Breast epithelium (tissue), 4 donors: ENCODE results near the gene ASAP2. TPM values are rescaled to one million over a fixed set of nuclear protein-coding genes. Genes with fewer than 3 reads are reported as not detected.

Experiments
- DNase-seq, 2 donors: peaks; one replicate each; pipeline ENCODE4 v3.0.0-alpha.2; 2019; ENCODE audit warnings: low spot score in 2 of 2
- H3K27ac ChIP-seq, 2 donors: fragments of 200-600 bp; sonication (generic) in 1 of 2; one replicate each; pipeline ENCODE4 v1.5.1; 2016 to 2019; ENCODE audit warnings: mild to moderate bottlenecking in 1 of 2
- H3K27me3 ChIP-seq, 2 donors: fragments of 200-600 bp; sonication (generic) in 1 of 2; one replicate each; pipeline versions ENCODE4 v1.5.1 to v1.6.0; 2017 to 2019; ENCODE audit warnings: control low read depth in 1 of 2, mild to moderate bottlenecking in 1 of 2
- H3K36me3 ChIP-seq: fragments of 200-600 bp; one replicate; pipeline ENCODE4 v1.5.1; 2019
- H3K4me1 ChIP-seq, 2 donors: fragments of 200-600 bp; sonication (generic); one replicate each; pipeline ENCODE4 v1.5.1; 2016 to 2019; ENCODE audit warnings: control low read depth in 1 of 2
- H3K4me3 ChIP-seq, 3 donors: fragments of 200-600 bp; sonication (generic); 1 replicate in 2 of 3; 2 replicates in 1 of 3; pipeline ENCODE4 v1.5.1; 2016 to 2019; ENCODE audit warnings: mild to moderate bottlenecking in 3 of 3, moderate library complexity in 2 of 3
- H3K9me3 ChIP-seq, 2 donors: fragments of 200-600 bp; sonication (generic) in 1 of 2; one replicate each; pipeline ENCODE4 v1.5.1; 2016 to 2019; ENCODE audit warnings: control low read depth in 1 of 2
- POLR2A ChIP-seq: fragments of 450-650 bp; IDR thresholded peaks from one replicate; pipeline ENCODE4 v1.6.1; 2016; ENCODE audit warnings: antibody characterized with exemption, mild to moderate bottlenecking, moderate library complexity
- POLR2AphosphoS5 ChIP-seq, 3 donors: sonication (generic); formaldehyde crosslinking; IDR thresholded peaks; one replicate each; pipeline ENCODE4 v1.6.1; 2017; ENCODE audit warnings: antibody characterized with exemption in 3 of 3
- intact Hi-C: fragments of 100-400 bp; cut with DNase I; formaldehyde crosslinking; loops from one replicate; pipeline ENCODE4 v1.15.1; 2023; ENCODE audit warnings: low total_unique reads
- total RNA-seq, 3 donors: library from RNA; depleted of rRNA; stranded (reverse); fragments of >200 nt; gene quantifications; one replicate each; pipeline ENCODE4 v1.1.0, GENCODE V29; 2016
- TF ChIP-seq, protein P1 (sequence below), 3 donors: fragments of 450-650 bp; IDR thresholded peaks; one replicate each; pipeline ENCODE4 v1.5.1; 2016 to 2017; ENCODE audit warnings: antibody characterized with exemption in 3 of 3, mild to moderate bottlenecking in 3 of 3, moderate library complexity in 3 of 3

ASAP2 gene
- total RNA-seq, 3 donors from 2014 or later = 14.5 to 24.2 (median 21.0) TPM

DNA sequence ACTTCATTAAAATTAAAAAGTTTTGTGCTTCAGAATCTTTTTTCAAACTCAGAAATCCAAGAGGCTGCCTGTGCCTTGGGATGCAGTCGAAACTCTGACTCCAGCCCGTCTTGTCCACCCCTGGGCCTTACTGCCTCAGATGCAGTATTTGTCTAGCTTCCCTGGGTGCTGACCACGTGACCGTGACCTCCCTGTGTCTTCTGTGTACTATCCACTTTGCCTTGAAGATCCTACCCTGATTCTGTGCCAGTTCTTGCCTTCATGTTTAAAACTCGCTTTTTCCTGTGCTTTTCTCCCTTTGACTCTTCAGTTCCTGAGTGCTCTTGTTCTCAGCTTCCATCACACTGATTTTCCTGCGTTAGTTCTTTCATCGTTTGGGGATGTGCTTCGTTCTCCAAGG, 136.0 kb downstream of the ASAP2 start:
- intact Hi-C loops = loop anchor here (10.0 kb wide), 1 partner anchor 198 kb away; no protein-coding TSS in a partner anchor
- Histone ChIP-seq H3K27ac (no peak overlapping the region), H3K4me1 (no peaks in the 10 kb centered on the region), H3K36me3 (no peaks in the 10 kb centered on the region), H3K4me3 (no peak overlapping the region), H3K27me3 (no peaks in the 10 kb centered on the region), H3K9me3 (no peaks in the 10 kb centered on the region)
- TF ChIP-seq POLR2AphosphoS5 (IDR thresholded peaks at IDR 0.05) (no peak), POLR2A (no peak)
- TF ChIP-seq, protein P1, sequence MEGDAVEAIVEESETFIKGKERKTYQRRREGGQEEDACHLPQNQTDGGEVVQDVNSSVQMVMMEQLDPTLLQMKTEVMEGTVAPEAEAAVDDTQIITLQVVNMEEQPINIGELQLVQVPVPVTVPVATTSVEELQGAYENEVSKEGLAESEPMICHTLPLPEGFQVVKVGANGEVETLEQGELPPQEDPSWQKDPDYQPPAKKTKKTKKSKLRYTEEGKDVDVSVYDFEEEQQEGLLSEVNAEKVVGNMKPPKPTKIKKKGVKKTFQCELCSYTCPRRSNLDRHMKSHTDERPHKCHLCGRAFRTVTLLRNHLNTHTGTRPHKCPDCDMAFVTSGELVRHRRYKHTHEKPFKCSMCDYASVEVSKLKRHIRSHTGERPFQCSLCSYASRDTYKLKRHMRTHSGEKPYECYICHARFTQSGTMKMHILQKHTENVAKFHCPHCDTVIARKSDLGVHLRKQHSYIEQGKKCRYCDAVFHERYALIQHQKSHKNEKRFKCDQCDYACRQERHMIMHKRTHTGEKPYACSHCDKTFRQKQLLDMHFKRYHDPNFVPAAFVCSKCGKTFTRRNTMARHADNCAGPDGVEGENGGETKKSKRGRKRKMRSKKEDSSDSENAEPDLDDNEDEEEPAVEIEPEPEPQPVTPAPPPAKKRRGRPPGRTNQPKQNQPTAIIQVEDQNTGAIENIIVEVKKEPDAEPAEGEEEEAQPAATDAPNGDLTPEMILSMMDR (IDR thresholded peaks at IDR 0.05) = no peak
- no peak for DNase-seq

DNA sequence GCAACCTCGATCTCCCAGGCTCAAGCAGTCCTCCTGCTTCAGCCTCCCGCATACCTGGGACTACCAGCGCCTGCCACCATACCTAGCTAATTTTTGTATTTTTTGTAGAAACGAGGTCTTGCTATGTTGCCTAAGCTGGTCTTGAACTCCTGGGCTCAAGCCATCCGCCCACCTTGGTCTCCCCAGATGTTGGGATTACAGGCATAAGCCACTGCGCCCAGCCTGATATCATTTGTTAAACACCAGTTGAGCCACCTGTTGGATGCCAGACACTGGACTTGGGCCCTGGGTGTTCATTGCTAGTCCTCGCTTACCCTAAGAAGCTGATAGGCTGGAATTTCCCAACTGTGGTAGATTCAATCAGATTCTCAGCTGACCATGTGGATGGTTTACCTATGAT, 136.9 kb downstream of the ASAP2 start:
- no peaks in the 10 kb centered on the region for H3K4me1 ChIP-seq
- no peaks in the 10 kb centered on the region for H3K27me3 ChIP-seq
- no peak for DNase-seq
- no peak overlapping the region for H3K4me3 ChIP-seq
- TF ChIP-seq POLR2A (no peak), POLR2AphosphoS5 (IDR thresholded peaks at IDR 0.05) (no peak)
- TF ChIP-seq, protein P1 (IDR thresholded peaks at IDR 0.05) = no peak
- intact Hi-C loops = loop anchor here (10.0 kb wide), 1 partner anchor 199 kb away; no protein-coding TSS in a partner anchor
- H3K36me3 ChIP-seq = no peaks in the 10 kb centered on the region
- no peaks in the 10 kb centered on the region for H3K9me3 ChIP-seq
- no peak overlapping the region for H3K27ac ChIP-seq

DNA sequence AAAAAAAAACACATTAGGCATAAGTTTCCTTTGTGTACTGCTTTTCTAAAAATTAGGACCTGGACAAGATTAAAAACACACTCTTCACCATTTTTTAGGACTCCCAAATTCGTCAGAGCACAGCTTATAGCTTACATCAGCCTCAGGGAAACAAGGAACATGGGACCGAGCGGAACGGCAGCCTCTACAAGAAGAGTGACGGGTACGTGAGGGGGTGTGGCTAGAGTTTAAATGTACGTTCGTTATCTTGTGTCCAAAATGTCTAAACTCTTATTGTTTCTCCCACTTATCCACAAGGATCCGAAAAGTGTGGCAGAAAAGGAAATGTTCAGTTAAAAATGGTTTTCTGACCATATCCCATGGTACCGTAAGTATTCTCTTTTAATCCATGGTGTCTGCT, 137.8 kb downstream of the ASAP2 start:
- TF ChIP-seq, protein P1 (IDR thresholded peaks at IDR 0.05) = no peak
- TF ChIP-seq POLR2A = no peak
- no peak for TF ChIP-seq POLR2AphosphoS5 (IDR thresholded peaks at IDR 0.05)
- intact Hi-C loops = loop anchor here (10.0 kb wide), 1 partner anchor 200 kb away; no protein-coding TSS in a partner anchor
- no peak for DNase-seq

DNA sequence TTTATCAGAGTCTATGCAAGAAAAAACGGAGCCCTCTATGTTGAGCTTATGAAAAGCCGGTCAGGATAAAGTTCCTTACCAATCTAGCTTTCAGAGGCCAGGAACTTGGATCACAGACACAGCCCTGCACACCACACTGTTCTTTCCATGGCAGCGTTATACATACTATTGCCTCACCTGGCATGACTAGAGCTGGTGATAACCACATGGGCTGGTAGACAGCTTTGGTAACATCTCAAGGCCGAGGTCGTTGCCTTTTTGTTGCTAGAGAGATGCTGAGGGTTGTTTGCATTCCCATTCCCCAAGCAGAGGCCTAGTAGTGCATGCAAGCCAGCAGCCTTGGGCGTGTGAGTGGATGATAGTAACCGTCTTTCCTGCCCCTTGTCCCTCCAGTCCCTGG, 138.7 kb downstream of the ASAP2 start:
- H3K27ac ChIP-seq = peak overlapping the region in 1 of 2 donors; percentile 20
- H3K4me1 ChIP-seq = no peaks in the 10 kb centered on the region
- intact Hi-C loops = loop anchor here (10.0 kb wide), 1 partner anchor 201 kb away; no protein-coding TSS in a partner anchor
- H3K27me3 ChIP-seq = no peaks in the 10 kb centered on the region
- no peaks in the 10 kb centered on the region for H3K9me3 ChIP-seq
- no peaks in the 10 kb centered on the region for H3K36me3 ChIP-seq
- TF ChIP-seq POLR2AphosphoS5 (IDR thresholded peaks at IDR 0.05) = no peak
- TF ChIP-seq, protein P1 (IDR thresholded peaks at IDR 0.05) = no peak
- TF ChIP-seq POLR2A = no peak
- DNase-seq = no peak
- H3K4me3 ChIP-seq = no peak overlapping the region

More for the DNA sequence above, 137.8 kb downstream of the ASAP2 start:
- no peak overlapping the region for H3K27ac ChIP-seq
- no peaks in the 10 kb centered on the region for H3K9me3 ChIP-seq
- no peaks in the 10 kb centered on the region for H3K27me3 ChIP-seq
- H3K4me1 ChIP-seq = no peaks in the 10 kb centered on the region
- no peaks in the 10 kb centered on the region for H3K36me3 ChIP-seq
- no peak overlapping the region for H3K4me3 ChIP-seq

DNA sequence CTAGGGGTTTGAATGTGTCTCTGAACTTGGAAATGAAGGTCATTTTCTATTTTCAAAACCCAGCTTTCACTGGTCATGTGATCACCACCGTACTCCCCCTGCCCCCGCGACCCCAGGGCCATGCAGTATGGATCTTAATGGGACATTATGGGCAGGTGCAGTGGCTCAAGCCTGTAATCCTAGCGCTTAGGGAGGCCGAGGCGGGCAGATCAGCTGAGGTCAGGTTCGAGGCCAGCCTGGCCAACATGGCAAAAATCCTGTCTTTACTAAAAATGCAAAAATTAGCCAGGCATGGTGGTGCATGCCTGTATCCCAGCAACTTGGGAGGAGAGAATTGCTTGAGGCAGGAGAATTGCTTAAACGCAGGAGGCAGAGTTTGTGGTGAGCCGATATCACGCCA, 139.4 kb downstream of the ASAP2 start:
- TF ChIP-seq POLR2AphosphoS5 (IDR thresholded peaks at IDR 0.05) (no peak), POLR2A (no peak)
- TF ChIP-seq, protein P1 (IDR thresholded peaks at IDR 0.05) = no peak
- Histone ChIP-seq H3K36me3 (no peaks in the 10 kb centered on the region), H3K4me1 (no peaks in the 10 kb centered on the region), H3K9me3 (no peaks in the 10 kb centered on the region), H3K27ac (peak overlapping the region in 1 of 2 donors; percentile 20), H3K27me3 (no peaks in the 10 kb centered on the region), H3K4me3 (no peak overlapping the region)
- intact Hi-C loops = loop anchor here (10.0 kb wide), 1 partner anchor 201 kb away; no protein-coding TSS in a partner anchor
- DNase-seq = no peak
